IMR-90 (cell line): Measurements from ENCODE around the gene GP5. TPM values are rescaled to one million over a fixed set of nuclear protein-coding genes. Genes with fewer than 3 reads are reported as not detected.
A peak's percentile ranks its signal among the peaks of the same experiment; 100 is the strongest.

Experiments
- ATAC-seq: fragments of 200-7000 bp; cut with Tn5 transposase; 2 replicates; pipeline ENCODE4 v1.9.1; 2020; ENCODE audit warnings: low read depth, mild to moderate bottlenecking, moderate library complexity
- BruUV-seq: library from RNA; stranded (reverse); fragments of 400-500 nt; replicated peaks from 2 replicates; lab custom pipeline; 2021; lab: Mats Ljungman, UMichigan
- CTCF ChIA-PET: fragments of 300-600 bp; formaldehyde crosslinking; extraction: SDS; loops from one replicate; lab custom pipeline; 2021; ENCODE audit warnings: antibody characterized with exemption; lab: Yijun Ruan, JAX
- POLR2A ChIA-PET: fragments of 300-600 bp; sonication (Branson Sonifier 250); formaldehyde crosslinking; loops from one replicate; lab custom pipeline; 2022; ENCODE audit warnings: antibody characterized with exemption; ENCODE audit not compliant: unreplicated experiment; lab: Charles Lee
- DNase-seq: peaks from one replicate; pipeline ENCODE4 v3.0.0; 2013
- H2AFZ ChIP-seq: replicated peaks from 2 replicates; pipeline ENCODE3; 2013; ENCODE audit warnings: low read length, mild to moderate bottlenecking; ENCODE audit not compliant: poor library complexity
- H2AK5ac ChIP-seq: 2 replicates; pipeline ENCODE4 v1.6.1; 2013; ENCODE audit warnings: low read depth, low read length, inconsistent platforms
- H2AK9ac ChIP-seq: replicated peaks from 2 replicates; pipeline ENCODE3; 2013; ENCODE audit warnings: mild to moderate bottlenecking, low read depth, low read length, moderate library complexity; ENCODE audit not compliant: poor library complexity
- H2BK120ac ChIP-seq: 2 replicates; pipeline ENCODE4 v1.6.1; 2013; ENCODE audit warnings: low read depth, low read length, inconsistent platforms
- H2BK15ac ChIP-seq: 3 replicates; pipeline ENCODE4 v1.6.1; 2013; ENCODE audit warnings: low read depth, low read length, inconsistent platforms
- H2BK20ac ChIP-seq: 2 replicates; pipeline ENCODE4 v1.6.1; 2013; ENCODE audit warnings: low read depth, mild to moderate bottlenecking, inconsistent platforms, low read length, moderate library complexity
- H2BK5ac ChIP-seq: 2 replicates; pipeline ENCODE4 v1.6.1; 2013; ENCODE audit warnings: mild to moderate bottlenecking, low read depth, low read length, inconsistent platforms; ENCODE audit not compliant: poor library complexity, severe bottlenecking
- H3K14ac ChIP-seq: replicated peaks from 2 replicates; pipeline ENCODE4 v1.6.1; 2013; ENCODE audit warnings: low read depth, low read length, inconsistent platforms
- H3K18ac ChIP-seq: 2 replicates; pipeline ENCODE4 v1.6.1; 2013; ENCODE audit warnings: low read depth, low read length, control low read depth
- H3K23ac ChIP-seq: 2 replicates; pipeline ENCODE4 v1.6.1; 2013; ENCODE audit warnings: low read depth, low read length, inconsistent platforms
- H3K27ac ChIP-seq: 2 replicates; pipeline ENCODE4 v1.5.1; 2013; ENCODE audit warnings: mild to moderate bottlenecking, control low read depth, low read length; ENCODE audit not compliant: insufficient read depth
- H3K27me3 ChIP-seq: 2 replicates; pipeline ENCODE4 v1.6.1; 2013; ENCODE audit warnings: low read length; ENCODE audit not compliant: control insufficient read depth, insufficient read depth
- H3K36me3 ChIP-seq: 2 replicates; pipeline ENCODE4 v1.6.1; 2013; ENCODE audit warnings: low read length, mixed read lengths; ENCODE audit not compliant: control insufficient read depth, insufficient read depth
- H3K4ac ChIP-seq: 2 replicates; pipeline ENCODE4 v1.6.1; 2013; ENCODE audit warnings: low read depth, low read length, inconsistent platforms
- H3K4me1 ChIP-seq: 2 replicates; pipeline ENCODE4 v1.6.1; 2013; ENCODE audit warnings: low read length, mixed read lengths; ENCODE audit not compliant: control insufficient read depth, insufficient read depth
- H3K4me2 ChIP-seq: 2 replicates; pipeline ENCODE4 v1.6.1; 2013; ENCODE audit warnings: low read depth, mild to moderate bottlenecking, control low read depth, low read length, moderate library complexity
- H3K4me3 ChIP-seq: 2 replicates; pipeline ENCODE4 v1.5.1; 2013; ENCODE audit warnings: low read depth, mild to moderate bottlenecking, control low read depth, low read length, moderate library complexity; ENCODE audit not compliant: insufficient read depth
- H3K56ac ChIP-seq: 2 replicates; pipeline ENCODE4 v1.6.1; 2013; ENCODE audit warnings: low read length, inconsistent platforms; ENCODE audit not compliant: insufficient read depth; ENCODE audit errors: extremely low read depth
- H3K79me1 ChIP-seq, 2 experiments: 2 replicates each; pipeline ENCODE4 v1.6.1; 2013; ENCODE audit warnings: low read length in 2 of 2, inconsistent platforms in 1 of 2, low read depth in 1 of 2
- H3K9ac ChIP-seq: 2 replicates; pipeline ENCODE4 v1.6.1; 2013; ENCODE audit warnings: low read depth, low read length, control low read depth
- H3K9me1 ChIP-seq: 2 replicates; pipeline ENCODE4 v1.6.1; 2013; ENCODE audit warnings: low read length, inconsistent platforms; ENCODE audit not compliant: insufficient read depth
- H3K9me3 ChIP-seq: 2 replicates; pipeline ENCODE4 v1.6.1; 2013; ENCODE audit warnings: low read length; ENCODE audit not compliant: control insufficient read depth, insufficient read depth
- H4K20me1 ChIP-seq: 2 replicates; pipeline ENCODE4 v1.6.1; 2013; ENCODE audit warnings: low read length, inconsistent platforms; ENCODE audit not compliant: insufficient read depth
- H4K5ac ChIP-seq: 2 replicates; pipeline ENCODE4 v1.6.1; 2013; ENCODE audit warnings: mild to moderate bottlenecking, low read depth, low read length, control low read depth
- H4K8ac ChIP-seq, 2 experiments: 2 replicates each; pipeline ENCODE4 v1.6.1; 2013; ENCODE audit warnings: low read depth in 2 of 2, low read length in 2 of 2, control low read depth in 1 of 2, inconsistent platforms in 1 of 2
- H4K91ac ChIP-seq: 2 replicates; pipeline ENCODE4 v1.6.1; 2013; ENCODE audit warnings: low read depth, low read length, inconsistent platforms; ENCODE audit not compliant: insufficient read depth
- BHLHE40 ChIP-seq: fragments of 150-350 bp; IDR thresholded peaks from 2 replicates; pipeline ENCODE4 v1.6.1; 2016; ENCODE audit warnings: mild to moderate bottlenecking, low read depth, low read length
- CEBPB ChIP-seq: IDR thresholded peaks from 2 replicates; pipeline ENCODE4 v1.6.1; 2012; ENCODE audit warnings: low read depth, low read length, improper control_type of control experiment
- CHD1 ChIP-seq: IDR thresholded peaks from 2 replicates; pipeline ENCODE4 v1.6.1; 2012; ENCODE audit warnings: low read depth, low read length, improper control_type of control experiment
- FOS ChIP-seq: fragments of 150-350 bp; IDR thresholded peaks from 2 replicates; pipeline ENCODE4 v1.6.1; 2016; ENCODE audit warnings: low read depth, low read length
- MAFK ChIP-seq: IDR thresholded peaks from 2 replicates; pipeline ENCODE4 v1.6.1; 2012; ENCODE audit warnings: low read depth, low read length, improper control_type of control experiment
- MAZ ChIP-seq: IDR thresholded peaks from 2 replicates; pipeline ENCODE4 v1.6.1; 2012; ENCODE audit warnings: low read depth, mild to moderate bottlenecking, low read length, improper control_type of control experiment, moderate library complexity, borderline replicate concordance
- MXI1 ChIP-seq: IDR thresholded peaks from 2 replicates; pipeline ENCODE4 v1.6.1; 2012; ENCODE audit warnings: low read depth, mild to moderate bottlenecking, low read length, moderate library complexity, borderline replicate concordance
- NFE2L2 ChIP-seq: fragments of 150-350 bp; IDR thresholded peaks from 2 replicates; pipeline ENCODE4 v1.6.1; 2016; ENCODE audit warnings: low read depth, mild to moderate bottlenecking, low read length
- RAD21 ChIP-seq: IDR thresholded peaks from 2 replicates; pipeline ENCODE4 v1.6.1; 2012; ENCODE audit warnings: low read length, improper control_type of control experiment
- SMC3 ChIP-seq: fragments of 150-350 bp; IDR thresholded peaks from 2 replicates; pipeline ENCODE4 v1.6.1; 2016; ENCODE audit warnings: low read depth, mild to moderate bottlenecking, antibody characterized with exemption, low read length, moderate library complexity
- WGBS, 2 experiments: methylation state at CpG; one replicate each; pipeline versions ENCODE4 v1.1.5 to v1.1.7; 2013; ENCODE audit warnings: missing lambda C conversion rate in 2 of 2; ENCODE audit not compliant: insufficient read length in 1 of 2; ENCODE audit errors: extremely low coverage in 2 of 2; 5-methylcytosine and 5-hydroxymethylcytosine counted together
- dilution Hi-C: fragments of 300-500 bp; cut with HindIII; formaldehyde crosslinking; loops from one replicate; pipeline ENCODE4 v1.14.3; 2018; ENCODE audit warnings: low sequenced_read_pairs; ENCODE audit not compliant: unreplicated experiment
- in situ Hi-C: fragments of 300-500 bp; cut with MboI; formaldehyde crosslinking; loops from 3 replicates; pipeline ENCODE4 v1.14.3; 2019; ENCODE audit warnings: low sequenced_read_pairs, inconsistent platforms, mixed read lengths
- intact Hi-C: fragments of 100-400 bp; cut with micrococcal nuclease; formaldehyde crosslinking; loops from 2 replicates; pipeline ENCODE4 v1.10.0; 2022
- polyA plus RNA-seq, 3 experiments: library from polyadenylated mRNA; depleted of rRNA; stranded (reverse); fragments of >200 nt; gene quantifications; 2 replicates each; pipeline ENCODE4 v1.2.3, GENCODE V29; 2012; ENCODE audit warnings: low replicate concordance in 1 of 3
- total RNA-seq: library from RNA; depleted of rRNA; stranded (reverse); fragments of >200 nt; gene quantifications from 2 replicates; pipeline ENCODE4 v1.2.3, GENCODE V29; 2012
- TF ChIP-seq, protein P1 (sequence below): fragments of 150-350 bp; IDR thresholded peaks from 2 replicates; pipeline ENCODE4 v1.6.1; 2017; ENCODE audit warnings: mild to moderate bottlenecking, antibody characterized with exemption, low read length, low read depth
- TF ChIP-seq, protein P2 (sequence below): conservative IDR thresholded peaks from 2 replicates; pipeline ENCODE4 v1.5.1; 2012; ENCODE audit warnings: mild to moderate bottlenecking, low read depth, low read length, improper control_type of control experiment
- TF ChIP-seq, protein P3 (sequence below): fragments of 150-350 bp; IDR thresholded peaks from 2 replicates; pipeline ENCODE4 v1.6.1; 2016; ENCODE audit warnings: low read depth, mild to moderate bottlenecking, low read length, moderate library complexity, borderline replicate concordance

GP5 gene
- total and polyA plus RNA-seq, 2 of the 4 experiments (the other 2 are of a cell fraction) = under 0.01 to 0.12 TPM

DNA sequence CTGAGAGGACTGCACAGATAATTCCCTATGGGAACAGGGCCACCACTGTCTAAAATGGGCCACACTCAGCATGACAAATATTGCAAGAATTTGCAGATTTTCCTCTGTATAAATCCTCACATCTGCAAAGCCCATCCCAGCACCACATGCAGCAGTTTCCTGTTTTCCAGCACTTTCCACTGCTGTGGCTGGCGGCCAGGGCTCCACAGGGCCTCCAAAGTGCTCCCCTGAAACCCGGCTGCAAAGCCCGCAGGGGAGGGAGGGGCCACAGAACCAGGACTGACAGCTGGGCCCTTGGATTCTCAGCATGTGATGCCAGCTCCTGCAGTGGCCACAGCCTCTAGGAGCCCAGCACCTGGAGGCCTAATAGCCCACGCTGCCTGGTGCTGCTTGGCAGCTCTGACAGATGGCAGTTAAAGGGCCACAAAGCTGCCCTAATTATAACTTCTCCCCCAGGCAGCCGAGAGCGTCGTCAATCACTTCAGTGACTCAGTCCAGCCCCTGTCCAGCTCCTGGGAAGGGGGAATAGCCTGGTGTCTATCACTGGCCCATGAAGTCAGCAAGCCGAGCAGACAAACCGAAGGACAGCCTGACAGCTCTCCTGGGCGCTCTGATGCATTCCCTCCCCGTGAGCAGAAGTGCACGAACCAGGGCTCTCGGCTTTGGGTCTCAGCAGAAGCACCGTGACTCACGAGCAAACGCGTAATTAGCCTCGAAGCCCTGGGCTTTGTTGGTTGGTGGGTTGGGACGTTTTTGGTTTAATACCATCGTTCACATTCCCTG is 34.2 kb downstream of the GP5 start:
- Histone ChIP-seq H2BK120ac (peak overlapping the region; percentile 45), H3K4ac (peak overlapping the region; percentile 46), H3K14ac (no peak overlapping the region), H2BK15ac (0 out of 3 replicates have a peak overlapping the region, but pooled peaks have one; percentile 8), H2AFZ (peak overlapping the region; percentile 67), H3K4me2 (peak overlapping the region; percentile 18), H3K27me3 (peaks cover 5% of the 10 kb centered on the region; the same call in 1 of the 2 replicates), H3K9me1 (peaks cover 16% of the 10 kb centered on the region), H2BK5ac (peak overlapping the region; percentile 49), H3K79me1 (peaks cover 0 to 6% of the 10 kb centered on the region in 2 experiments; a peak in 1 of 4 replicates), H3K9ac (no peak overlapping the region), H3K36me3 (no peaks in the 10 kb centered on the region), H3K4me1 (peaks cover 30% of the 10 kb centered on the region), H3K27ac (peak overlapping the region; percentile 72), H4K8ac (peak overlapping the region in 1 of 2 experiments; percentile 55; a peak in 1 of 4 replicates), H2AK5ac (0 out of 2 replicates have a peak overlapping the region, but pooled peaks have one; percentile 48), H2BK20ac (peak overlapping the region; percentile 57; the same call in 1 of the 2 replicates), H3K23ac (no peak overlapping the region), H4K5ac (no peak overlapping the region), H4K91ac (peak overlapping the region; percentile 57), H3K18ac (no peak overlapping the region), H3K56ac (no peak overlapping the region), H4K20me1 (no peaks in the 10 kb centered on the region), H3K4me3 (no peak overlapping the region), H3K9me3 (no peaks in the 10 kb centered on the region), H2AK9ac (peak overlapping the region; percentile 11)
- dilution Hi-C loops (no loop called here), intact Hi-C loops (loop anchor here (1.0 kb wide), 1 partner anchor 15 kb away; no protein-coding TSS in a partner anchor), in situ Hi-C loops (no loop called here)
- POLR2A ChIA-PET = interaction anchor here (0.5 kb wide), 1 partner anchor 340 kb away, joined by 3 read pairs; no protein-coding TSS in a partner anchor
- DNase-seq (peak; percentile 94), ATAC-seq (peak; percentile 76)
- WGBS, 2 experiments = 36% methylated on average over 9 of the region's 20 CpGs; no CpG with 5 or more reads in 1 of the 2 experiments
- CTCF ChIA-PET = no interaction called here
- BruUV-seq = no TSS peak
- TF ChIP-seq RAD21 (no peak), MAZ (no peak), CEBPB (no peak), SMC3 (no peak), NFE2L2 (no peak), CHD1 (no peak), MXI1 (0 out of 2 replicates have a peak, but pooled peaks have one; percentile 20), BHLHE40 (peak; percentile 64), FOS (peak; percentile 35), MAFK (no peak)
- TF ChIP-seq, protein P1, sequence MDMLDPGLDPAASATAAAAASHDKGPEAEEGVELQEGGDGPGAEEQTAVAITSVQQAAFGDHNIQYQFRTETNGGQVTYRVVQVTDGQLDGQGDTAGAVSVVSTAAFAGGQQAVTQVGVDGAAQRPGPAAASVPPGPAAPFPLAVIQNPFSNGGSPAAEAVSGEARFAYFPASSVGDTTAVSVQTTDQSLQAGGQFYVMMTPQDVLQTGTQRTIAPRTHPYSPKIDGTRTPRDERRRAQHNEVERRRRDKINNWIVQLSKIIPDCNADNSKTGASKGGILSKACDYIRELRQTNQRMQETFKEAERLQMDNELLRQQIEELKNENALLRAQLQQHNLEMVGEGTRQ = peak; percentile 16; the same call in 1 of the 2 replicates
- TF ChIP-seq, protein P2, sequence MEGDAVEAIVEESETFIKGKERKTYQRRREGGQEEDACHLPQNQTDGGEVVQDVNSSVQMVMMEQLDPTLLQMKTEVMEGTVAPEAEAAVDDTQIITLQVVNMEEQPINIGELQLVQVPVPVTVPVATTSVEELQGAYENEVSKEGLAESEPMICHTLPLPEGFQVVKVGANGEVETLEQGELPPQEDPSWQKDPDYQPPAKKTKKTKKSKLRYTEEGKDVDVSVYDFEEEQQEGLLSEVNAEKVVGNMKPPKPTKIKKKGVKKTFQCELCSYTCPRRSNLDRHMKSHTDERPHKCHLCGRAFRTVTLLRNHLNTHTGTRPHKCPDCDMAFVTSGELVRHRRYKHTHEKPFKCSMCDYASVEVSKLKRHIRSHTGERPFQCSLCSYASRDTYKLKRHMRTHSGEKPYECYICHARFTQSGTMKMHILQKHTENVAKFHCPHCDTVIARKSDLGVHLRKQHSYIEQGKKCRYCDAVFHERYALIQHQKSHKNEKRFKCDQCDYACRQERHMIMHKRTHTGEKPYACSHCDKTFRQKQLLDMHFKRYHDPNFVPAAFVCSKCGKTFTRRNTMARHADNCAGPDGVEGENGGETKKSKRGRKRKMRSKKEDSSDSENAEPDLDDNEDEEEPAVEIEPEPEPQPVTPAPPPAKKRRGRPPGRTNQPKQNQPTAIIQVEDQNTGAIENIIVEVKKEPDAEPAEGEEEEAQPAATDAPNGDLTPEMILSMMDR = no peak
- TF ChIP-seq, protein P3, sequence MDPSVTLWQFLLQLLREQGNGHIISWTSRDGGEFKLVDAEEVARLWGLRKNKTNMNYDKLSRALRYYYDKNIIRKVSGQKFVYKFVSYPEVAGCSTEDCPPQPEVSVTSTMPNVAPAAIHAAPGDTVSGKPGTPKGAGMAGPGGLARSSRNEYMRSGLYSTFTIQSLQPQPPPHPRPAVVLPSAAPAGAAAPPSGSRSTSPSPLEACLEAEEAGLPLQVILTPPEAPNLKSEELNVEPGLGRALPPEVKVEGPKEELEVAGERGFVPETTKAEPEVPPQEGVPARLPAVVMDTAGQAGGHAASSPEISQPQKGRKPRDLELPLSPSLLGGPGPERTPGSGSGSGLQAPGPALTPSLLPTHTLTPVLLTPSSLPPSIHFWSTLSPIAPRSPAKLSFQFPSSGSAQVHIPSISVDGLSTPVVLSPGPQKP = no peak
